NOMO-1 treated with dmso at 0.1 percent for 144 hours (cell line): ENCODE data around the gene IDS.
"Not testable (repeated sequence)": the region's sequence is repeated elsewhere in the genome, so short reads cannot be mapped to it uniquely, and the experiment has no call there.

ENCODE experiments used
- DNase-seq: peaks from one replicate; lab custom pipeline; 2025; ENCODE audit not compliant: unreplicated experiment; lab: John Stamatoyannopoulos, UW

The IDS gene

DNA sequence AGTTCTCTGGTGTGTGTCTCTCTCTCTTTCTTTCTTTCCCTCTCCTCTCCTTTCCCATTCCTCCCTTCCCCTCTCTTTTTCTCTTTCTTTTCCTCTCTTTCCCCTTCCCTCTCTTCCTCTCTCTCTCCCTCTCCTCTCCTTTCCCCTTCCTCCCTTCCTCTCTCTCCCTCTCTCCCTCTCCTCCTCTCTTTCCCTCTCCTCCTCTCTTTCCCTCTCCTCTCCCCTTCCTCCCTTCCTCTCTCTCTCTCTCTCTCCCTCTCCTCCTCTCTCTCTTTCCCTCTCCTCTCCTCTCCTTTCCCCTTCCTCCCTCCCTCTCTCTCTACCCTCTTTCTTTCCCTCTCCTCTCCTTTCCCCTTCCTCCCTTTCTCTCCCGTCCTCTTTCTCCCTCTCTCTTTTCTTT, 23.3 kb upstream of the IDS start:
- DNase-seq, result no peak

DNA sequence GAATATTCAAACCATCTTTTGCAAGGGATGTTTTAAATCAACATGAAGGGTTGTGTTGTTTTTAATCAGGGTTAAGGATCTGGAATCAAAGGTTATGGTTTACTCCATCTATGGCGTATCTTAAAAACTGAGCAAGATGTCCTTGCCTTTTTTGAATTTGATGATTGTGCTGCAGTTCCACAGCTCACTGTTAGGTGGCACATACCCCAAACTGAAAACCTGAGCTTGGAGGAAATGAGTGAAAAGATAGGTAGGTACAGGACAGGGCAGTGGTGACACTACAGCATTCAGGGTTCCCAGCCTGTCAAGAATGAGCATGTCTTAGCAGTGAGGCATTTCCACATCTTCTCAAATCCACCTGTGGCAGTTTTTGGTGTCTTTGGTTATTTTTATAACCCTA, 22.6 kb upstream of the IDS start:
- DNase-seq, result no peak

DNA sequence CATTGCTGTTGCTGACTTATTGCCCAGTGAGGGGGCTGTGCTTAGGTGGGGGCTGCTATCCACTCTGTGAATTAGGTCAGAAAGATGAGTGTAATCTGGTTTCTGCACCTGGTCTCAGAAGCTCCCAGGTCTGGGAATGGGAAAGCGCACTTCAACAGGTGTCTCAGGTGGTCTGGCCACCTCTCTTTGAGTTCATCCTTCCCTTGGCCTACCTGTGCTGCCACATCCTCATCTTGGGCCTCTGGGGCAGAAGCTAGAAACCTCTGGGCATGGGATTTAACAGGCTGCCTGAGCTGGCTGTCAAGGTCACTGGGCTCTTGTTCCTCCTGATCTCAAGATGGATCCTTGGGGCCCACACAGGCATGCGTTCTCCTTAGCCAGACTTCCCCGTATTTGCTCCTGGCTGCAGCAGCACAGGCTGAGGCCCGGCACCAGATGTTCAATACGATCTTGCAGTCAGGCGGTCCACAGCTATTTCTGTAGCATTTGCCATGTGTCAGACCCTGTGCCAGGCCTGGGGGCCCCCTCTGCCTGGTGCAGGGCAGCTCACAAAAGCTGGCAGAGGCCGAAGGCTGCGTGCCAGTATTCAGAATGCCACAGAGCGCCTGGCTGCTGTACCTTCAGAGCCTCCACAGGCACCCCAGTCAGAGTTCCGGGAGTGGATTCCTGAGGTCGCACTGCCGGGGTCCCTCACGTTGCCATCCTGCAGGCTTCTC, 21.4 kb upstream of the IDS start:
- not testable (repeated sequence) for DNase-seq

DNA sequence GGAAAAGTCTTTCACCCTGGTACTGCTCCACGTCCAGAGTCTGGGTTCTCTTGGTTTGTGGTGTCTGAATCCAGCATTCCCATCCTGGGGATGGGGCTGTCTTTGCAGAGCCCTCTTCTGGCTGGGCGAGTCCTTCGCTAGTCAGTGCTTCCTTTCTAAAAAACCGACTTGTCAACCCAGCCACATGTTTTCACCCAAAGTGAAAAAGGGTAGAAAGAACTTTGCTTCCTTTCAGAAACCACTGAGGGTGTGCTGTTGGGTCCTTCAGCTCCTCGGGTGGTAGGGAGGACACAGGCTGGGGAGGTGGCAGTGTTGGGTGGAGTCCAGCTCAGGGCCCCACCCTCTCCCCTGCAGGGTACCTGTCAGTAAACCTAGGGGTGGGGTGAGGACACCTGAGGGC, 20.8 kb upstream of the IDS start:
- DNase-seq, result not testable (repeated sequence)

DNA sequence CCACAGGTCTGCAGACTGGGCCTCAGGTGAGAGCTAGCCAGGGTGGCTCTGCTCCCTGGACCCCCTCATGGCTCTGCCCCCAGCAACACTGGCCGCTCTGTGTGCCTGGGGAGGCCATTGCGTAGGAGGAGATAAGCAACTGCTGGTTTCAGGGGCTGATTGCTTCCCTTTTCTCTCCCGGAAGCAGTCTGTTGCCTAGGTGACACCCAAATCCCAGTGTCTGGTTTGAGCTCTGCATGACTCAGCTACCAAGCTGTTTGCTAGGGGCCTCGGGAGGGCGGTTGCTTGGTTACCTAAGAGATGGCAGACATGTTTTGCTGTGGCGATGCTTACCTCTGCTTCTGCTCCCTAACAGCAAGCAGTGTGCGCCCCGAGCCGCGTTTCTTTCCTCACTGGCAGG, 20.3 kb upstream of the IDS start:
- peak; percentile 26 for DNase-seq

DNA sequence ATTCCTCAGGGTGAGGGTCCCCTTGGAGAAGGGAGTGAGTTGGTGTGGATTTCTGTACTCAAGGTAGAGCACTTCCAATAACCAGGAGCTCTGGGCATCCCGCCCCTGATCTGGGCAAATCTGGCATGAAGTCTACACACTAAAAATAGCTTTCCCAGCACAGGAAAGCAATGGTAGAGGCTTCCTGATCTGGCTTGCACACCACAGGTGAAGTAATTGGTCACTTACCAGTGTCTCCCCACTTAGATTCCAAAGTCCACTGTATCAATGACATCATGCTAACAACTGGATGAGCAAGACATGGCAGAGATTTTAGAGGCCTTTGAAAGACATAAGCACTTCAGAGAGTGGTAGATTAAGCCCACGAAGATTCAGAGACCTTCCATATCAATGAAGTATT, 17.8 kb upstream of the IDS start:
- no peak for DNase-seq

DNA sequence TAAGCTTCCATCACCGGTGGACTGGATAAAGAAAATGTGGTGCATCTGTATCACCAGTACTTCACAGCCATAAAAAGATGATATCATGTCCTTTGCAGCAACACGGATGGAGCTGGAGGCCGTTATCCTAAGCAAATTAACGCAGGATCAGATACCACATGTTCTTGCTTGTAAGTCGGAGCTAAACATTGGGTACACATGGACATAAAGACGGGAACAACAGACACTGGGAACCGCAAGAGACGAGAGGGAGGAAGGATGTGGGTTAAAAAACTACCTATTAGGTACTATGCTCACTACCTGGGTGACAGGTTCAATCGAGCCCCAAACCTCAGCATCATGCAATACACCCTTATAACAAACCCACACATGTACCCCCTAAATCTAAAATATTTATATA, 16.3 kb upstream of the IDS start:
- DNase-seq, result no peak

DNA sequence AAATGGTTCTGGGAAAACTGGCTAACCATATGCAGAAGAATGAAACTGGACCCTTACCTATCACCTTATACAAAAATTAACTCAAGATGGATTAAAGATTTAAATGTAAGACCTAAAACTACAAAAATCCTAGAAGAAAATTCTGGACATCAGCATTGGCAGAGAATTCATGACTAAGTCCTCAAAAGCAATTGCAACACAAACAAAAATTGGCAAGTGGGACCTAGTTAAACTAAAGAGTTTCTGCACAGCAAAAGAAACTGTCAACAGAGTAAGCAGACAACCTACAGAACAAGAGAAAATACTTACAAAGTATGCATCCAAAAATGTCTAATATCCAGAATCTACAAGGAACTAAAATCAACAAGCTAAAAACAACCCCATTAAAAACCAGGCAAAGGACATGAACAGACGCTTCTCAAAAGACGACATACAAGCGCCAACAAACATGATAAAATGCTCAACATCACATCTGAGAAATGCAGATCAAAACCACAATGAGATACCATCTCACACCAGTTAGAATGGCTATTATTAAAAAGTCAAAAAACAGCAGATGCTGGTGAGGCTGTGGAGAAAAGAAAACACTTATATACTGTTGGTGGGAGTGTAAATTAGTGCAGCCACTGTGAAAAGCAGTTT, 15.7 kb upstream of the IDS start:
- DNase-seq, result not testable (repeated sequence)

DNA sequence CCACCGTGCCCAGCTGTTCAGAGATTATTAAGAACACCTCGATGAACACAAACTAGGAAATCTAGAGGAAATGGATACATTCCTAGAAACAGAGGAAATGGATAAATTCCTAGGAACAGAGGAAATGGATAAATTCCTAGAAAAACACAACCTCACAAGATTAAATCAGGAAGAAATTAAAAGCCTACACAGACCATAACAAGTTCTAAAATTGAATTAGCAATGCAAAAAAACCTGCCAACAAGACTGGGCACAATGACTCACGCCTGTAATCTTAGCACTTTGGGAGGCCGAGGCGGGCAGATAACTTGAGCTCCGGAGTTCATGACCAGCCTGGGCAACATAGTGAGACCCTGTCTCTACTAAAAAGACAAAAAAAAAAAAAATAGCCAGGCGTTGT, 13.1 kb upstream of the IDS start:
- DNase-seq, result no peak

DNA sequence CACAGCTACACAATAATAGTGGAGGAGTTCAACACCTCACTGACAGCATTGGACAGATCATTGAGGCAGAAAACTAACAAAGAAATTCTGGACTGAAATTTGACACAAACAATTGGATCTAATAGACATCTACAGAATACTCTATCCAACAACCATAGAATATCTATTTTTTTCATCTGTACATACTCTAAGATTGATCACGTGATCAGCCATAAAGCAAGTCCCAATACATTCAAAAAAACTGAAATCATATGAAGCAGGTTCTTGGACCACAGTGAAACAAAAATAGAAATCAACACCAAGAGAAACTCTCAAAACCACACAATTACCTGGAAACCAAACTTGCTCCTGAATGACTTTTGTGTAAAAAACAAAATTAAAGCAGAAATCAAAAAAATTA, 12.2 kb upstream of the IDS start:
- no peak for DNase-seq

DNA sequence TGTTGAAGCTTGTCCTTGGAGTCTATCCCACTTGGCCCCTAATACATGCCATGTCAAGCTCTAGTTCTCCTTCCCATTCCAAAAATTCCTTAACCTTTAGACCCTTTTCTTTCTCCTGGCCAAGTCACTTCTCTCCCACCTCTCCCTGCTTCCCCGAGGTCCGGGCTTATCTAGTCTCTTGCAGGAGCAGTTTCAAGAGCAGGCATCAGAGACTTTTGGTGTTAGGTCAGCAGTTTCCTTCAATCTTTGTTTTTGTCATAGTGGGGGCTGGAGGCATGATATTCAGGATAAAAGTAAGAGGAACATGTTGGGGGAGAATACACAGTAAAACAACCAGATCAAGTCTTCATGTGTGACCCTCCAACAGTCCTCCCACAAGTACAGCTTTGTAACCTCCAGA, 11.5 kb upstream of the IDS start:
- no peak for DNase-seq

DNA sequence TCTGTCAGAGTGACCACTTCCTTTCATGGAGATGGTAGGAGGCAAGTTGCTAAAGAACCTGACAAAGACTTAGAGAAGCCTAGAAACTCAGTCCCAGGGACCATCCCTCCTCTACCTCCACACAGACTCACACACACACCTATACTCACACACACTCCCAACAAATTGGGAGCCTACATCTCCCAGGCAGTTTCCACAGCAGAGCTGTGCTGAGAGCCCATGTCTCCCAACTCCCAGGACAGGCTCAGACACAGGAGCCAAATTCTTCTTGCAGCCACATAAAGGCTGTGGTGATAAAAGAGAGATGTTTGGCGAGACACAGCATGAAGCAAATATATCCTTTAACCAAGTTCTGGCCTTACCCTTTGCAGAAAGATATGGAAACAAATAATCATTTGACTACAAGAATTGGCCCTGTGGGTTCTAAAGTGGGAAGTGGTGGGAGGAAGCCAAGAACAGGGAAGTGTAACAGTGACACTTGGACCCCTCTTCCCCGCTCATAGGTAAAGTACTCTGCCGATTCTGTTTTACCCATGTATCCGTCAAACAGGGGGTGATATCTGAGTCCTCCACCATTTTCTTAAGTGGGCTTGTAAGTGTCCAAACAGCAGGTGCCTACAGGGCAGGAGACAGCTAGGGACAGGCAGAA, 11.0 kb upstream of the IDS start:
- no peak for DNase-seq

DNA sequence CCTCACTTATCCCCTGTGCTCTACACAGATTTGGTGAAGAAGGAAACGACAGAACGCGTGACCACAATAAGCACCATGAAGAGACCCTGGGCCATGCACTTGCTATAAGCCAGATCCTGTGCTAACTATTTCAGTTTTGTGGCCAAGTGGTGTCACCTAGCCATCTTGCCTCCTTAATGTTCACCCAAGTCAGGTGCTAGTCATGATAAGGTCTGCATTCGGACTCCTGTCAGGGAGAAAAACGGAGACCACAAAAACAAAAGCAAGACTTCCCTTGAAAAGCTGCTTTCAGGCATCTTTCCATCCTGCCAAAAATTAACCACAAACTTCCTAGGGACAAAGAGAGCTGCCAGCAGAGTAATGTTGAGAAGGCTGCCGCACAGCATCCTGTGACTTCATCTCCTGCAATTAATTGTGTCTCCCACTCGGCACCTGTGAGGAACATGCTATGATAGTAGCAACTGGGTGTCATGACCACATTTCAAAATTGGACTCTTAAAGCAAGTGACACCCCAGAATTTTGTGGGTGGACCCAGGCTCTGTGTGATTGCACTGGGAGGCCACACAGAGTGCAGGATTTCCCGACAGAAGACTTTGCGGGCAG, 8.8 kb upstream of the IDS start:
- DNase-seq, result no peak

DNA sequence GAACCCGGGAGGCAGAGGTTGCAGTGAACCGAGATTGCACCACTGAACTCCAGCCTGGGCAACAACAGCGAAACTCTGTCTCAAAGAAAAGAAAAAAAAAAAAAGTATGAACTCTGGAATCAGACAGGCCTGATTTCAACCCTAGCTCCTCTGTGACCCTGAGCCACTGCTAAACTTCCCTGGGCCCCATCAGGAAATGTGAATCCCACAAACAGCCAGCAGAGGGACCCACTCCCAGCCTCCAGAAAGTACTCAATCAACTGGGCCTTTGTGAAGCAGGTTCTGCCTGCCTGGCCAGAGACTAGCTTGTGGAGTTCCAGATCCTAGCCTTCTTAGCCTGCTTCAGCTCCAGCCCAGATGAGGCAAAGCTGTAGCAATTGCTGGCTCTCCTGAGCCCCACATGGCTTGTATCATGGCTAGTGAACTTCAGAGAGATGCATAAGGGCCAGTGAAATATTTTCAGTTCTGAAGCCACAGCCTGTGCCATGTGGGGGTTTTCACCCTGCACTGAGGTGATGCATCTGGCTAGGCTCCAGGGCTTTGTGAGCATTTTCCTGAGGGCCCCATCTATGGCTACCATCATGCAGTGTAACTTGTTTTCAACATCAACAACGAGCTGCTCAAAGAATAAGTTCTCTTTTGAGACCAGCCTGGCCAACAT, 7.2 kb upstream of the IDS start:
- peak; percentile 20 for DNase-seq

DNA sequence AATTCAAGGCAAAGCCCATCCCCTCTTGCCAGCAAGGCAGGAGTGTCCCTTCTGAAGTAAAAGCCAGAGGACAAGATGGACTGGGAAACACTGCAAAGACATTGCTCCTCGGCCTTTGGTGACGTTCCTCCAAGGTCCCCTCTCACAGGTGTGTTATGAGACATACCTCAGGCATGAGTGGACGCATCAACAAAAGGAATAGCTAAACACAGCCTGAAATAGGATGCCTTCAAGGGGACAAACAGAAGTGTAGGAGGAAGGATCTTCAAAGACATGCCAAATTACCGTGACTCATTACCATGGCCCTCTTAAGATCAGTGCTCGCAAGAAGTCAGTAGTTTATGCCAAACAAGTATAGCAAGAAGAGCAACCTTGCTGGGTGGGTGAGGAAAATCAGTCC, 6.0 kb upstream of the IDS start:
- DNase-seq, result no peak

DNA sequence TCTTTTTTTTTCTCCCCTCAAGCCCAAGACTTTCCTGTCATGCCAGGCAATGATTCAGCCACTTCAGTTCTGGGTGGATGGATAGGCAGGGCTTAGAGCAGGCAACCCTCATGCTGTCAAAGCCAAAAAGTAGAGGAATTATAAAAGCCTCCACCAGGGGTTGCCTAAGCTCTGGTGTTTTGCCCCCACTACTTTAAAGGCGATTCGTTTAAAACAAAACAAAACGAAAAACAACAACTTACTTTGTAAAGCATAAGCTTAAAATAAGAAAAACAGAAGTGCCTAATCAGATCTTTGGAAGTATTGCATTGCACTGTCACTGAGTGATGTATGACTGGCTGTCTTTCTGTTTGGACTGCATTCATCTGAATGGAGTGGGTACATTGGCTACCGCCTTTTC, 5.3 kb upstream of the IDS start:
- no peak for DNase-seq

DNA sequence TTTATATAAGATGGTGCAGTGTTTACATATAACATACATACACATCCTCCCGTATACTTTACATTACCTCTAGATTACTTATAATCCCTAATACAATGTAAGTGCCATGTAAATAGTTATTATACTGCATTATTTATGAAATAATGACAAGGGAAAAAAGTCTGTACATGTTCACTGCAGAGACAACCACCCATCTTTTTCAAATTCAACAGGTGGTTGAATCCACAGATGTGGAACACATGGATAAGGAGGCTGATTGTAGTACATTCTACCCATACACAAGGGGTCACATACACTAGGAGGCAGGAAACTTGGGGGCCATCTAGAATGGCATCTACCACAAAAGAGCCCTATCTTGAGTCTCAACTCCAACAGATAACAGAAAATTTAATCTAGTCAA, 3.4 kb upstream of the IDS start:
- no peak for DNase-seq

DNA sequence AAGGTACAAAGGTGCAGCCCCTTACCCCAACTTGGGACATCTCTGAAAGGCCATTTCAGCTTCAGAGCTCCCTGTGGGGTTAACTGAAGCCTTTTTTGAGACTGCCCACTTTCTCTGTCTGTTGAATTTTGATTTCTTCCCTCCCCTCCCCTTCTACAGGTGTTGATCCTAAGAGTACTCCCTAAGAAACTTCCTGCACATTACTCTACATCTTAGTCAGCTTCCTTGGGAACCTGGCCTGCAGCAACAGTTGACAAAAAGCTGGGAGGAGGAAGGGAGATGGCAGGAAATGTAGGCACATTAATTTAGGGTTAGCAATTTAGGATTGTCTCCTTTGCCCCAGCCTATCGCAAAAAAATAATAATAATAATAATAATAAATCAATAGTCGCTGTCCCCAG, 1.2 kb upstream of the IDS start:
- no peak for DNase-seq

DNA sequence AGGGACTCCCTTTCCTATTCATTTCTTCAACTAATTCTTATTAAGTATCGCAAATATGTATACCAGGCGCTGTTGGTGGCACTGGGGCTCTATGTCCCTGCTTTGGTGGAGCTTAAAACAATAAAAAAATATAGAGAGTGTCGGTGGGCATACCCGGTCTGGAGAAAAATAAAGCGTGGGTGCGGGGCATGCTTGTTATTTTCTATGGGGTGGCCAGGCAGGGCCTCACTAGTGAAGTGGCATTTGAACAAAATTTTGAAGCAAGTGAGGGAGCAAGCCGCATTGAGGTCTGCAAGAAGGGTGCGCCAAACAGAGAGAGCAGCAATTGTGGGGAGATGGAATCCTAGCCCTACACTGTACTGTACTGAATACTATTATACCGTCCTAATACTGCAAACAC, 565 bp upstream of the IDS start:
- DNase-seq, result no peak

DNA sequence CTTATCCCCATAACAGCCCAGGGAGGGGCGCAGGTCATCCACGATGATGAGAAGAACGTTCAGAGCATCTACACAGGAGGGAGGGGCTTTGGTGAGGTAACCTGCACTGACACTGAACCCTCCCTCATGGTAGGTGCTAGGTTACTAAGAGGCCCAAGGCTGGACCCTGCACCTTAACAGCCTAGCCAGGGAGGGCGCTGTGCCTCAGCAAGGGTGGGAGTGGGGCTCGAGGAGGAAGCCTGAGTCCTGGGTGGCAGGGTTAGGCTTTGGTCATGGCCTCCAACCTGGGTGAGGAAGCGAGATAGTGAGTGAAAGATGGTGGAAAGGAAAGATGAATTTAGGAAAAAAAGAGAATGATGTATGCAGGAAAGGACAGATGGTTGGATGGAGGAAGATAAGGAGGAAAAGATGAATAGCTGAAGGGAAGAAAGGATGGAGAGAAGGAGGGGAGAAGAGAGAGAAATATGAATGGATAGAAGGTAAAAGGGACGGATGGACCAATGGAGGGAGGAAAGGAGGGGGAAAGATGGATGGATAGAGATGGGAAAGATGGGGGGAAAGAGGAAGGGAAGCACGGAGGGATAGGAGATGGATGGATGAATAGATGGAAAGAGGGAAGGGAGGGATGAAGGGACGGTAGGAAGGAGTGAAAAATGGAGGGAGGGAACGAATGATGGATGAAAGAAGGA, 736 bp downstream of the IDS start:
- DNase-seq, result no peak

DNA sequence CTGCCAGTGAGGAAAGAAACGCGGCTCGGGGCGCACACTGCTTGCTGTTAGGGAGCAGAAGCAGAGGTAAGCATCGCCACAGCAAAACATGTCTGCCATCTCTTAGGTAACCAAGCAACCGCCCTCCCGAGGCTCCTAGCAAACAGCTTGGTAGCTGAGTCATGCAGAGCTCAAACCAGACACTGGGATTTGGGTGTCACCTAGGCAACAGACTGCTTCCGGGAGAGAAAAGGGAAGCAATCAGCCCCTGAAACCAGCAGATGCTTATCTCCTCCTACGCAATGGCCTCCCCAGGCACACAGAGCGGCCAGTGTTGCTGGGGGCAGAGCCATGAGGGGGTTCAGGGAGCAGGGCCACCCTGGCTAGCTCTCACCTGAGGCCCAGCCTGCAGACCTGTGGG, 1.7 kb downstream of the IDS start:
- DNase-seq, result peak; percentile 37
